Measurements from ENCODE around the gene CDKN2AIPNL.
A peak's percentile ranks its signal among the peaks of the same experiment; 100 is the strongest.

The CDKN2AIPNL gene

GRCh38 chr5:134411546-134412266, at the start of gene CDKN2AIPNL:
TSS of gene CDKN2AIPNL (minus strand) at chr5:134411881. CDS start at chr5:134411854, 27 bp downstream.
- peak; percentile 75 to 80 for DNase-seq (ENCODE audit: low read depth in 2 of 2)

GRCh38 chr5:134460551-134460950, 48.9 kb upstream of the CDKN2AIPNL start:
- no peak for DNase-seq (ENCODE audit: low read depth in 2 of 2)

GRCh38 chr5:134459491-134459890, 47.8 kb upstream of the CDKN2AIPNL start:
- no peak for DNase-seq (ENCODE audit: low read depth in 2 of 2)

- DNase-seq (ENCODE audit: low read depth in 2 of 2): no peak
Measured at GRCh38 chr5:134459010-134459403, 47.3 kb upstream of the CDKN2AIPNL start.

GRCh38 chr5:134458234-134459009, 46.7 kb upstream of the CDKN2AIPNL start:
- no peak for DNase-seq (ENCODE audit: low read depth in 2 of 2)

GRCh38 chr5:134457801-134458200, 46.1 kb upstream of the CDKN2AIPNL start:
- DNase-seq (ENCODE audit: low read depth in 2 of 2): no peak

GRCh38 chr5:134456825-134457224, 45.1 kb upstream of the CDKN2AIPNL start:
- DNase-seq (ENCODE audit: low read depth in 2 of 2): no peak

- no peak for DNase-seq (ENCODE audit: low read depth in 2 of 2)
Measured at GRCh38 chr5:134455466-134455865, 43.8 kb upstream of the CDKN2AIPNL start.

GRCh38 chr5:134453016-134453415, 41.3 kb upstream of the CDKN2AIPNL start:
- DNase-seq (ENCODE audit: low read depth in 2 of 2): no peak

- DNase-seq (ENCODE audit: low read depth in 2 of 2): no peak
Measured at GRCh38 chr5:134451936-134452505, 40.3 kb upstream of the CDKN2AIPNL start.

GRCh38 chr5:134451225-134451935, 39.7 kb upstream of the CDKN2AIPNL start:
- no peak for DNase-seq (ENCODE audit: low read depth in 2 of 2)

GRCh38 chr5:134450374-134450773, 38.7 kb upstream of the CDKN2AIPNL start:
- DNase-seq (ENCODE audit: low read depth in 2 of 2): no peak

- DNase-seq (ENCODE audit: low read depth in 2 of 2): no peak
Measured at GRCh38 chr5:134449167-134449566, 37.5 kb upstream of the CDKN2AIPNL start.

- no peak for DNase-seq (ENCODE audit: low read depth in 2 of 2)
Measured at GRCh38 chr5:134447815-134448520, 36.3 kb upstream of the CDKN2AIPNL start.

- no peak for DNase-seq (ENCODE audit: low read depth in 2 of 2)
Measured at GRCh38 chr5:134446938-134447337, 35.3 kb upstream of the CDKN2AIPNL start.

- DNase-seq (ENCODE audit: low read depth in 2 of 2): no peak
Measured at GRCh38 chr5:134445856-134446818, 34.5 kb upstream of the CDKN2AIPNL start.

- no peak for DNase-seq (ENCODE audit: low read depth in 2 of 2)
Measured at GRCh38 chr5:134444941-134445471, 33.3 kb upstream of the CDKN2AIPNL start.

GRCh38 chr5:134440201-134440755, 28.6 kb upstream of the CDKN2AIPNL start:
- DNase-seq (ENCODE audit: low read depth in 2 of 2): no peak

- DNase-seq (ENCODE audit: low read depth in 2 of 2): no peak
Measured at GRCh38 chr5:134439210-134439654, 27.6 kb upstream of the CDKN2AIPNL start.

- DNase-seq (ENCODE audit: low read depth in 2 of 2): no peak
Measured at GRCh38 chr5:134438721-134439123, 27.0 kb upstream of the CDKN2AIPNL start.
